Stimulated activated CD8-positive, alpha-beta memory T cell treated with anti-CD3 and anti-CD28 coated beads, Interleukin-15, amount 100 ng/mL, for 1 hour (primary cell): ENCODE measurements around the gene CLECL1.
"Not testable (repeated sequence)": the region's sequence is repeated elsewhere in the genome, so short reads cannot be mapped to it uniquely, and the experiment has no call there.

Experiments
- DNase-seq: peaks from one replicate; pipeline ENCODE4 v3.0.0-alpha.2; 2020; ENCODE audit warnings: low read depth

The CLECL1 gene

GRCh38 chr12:9751204-9752144, 18.6 kb upstream of the CLECL1 start:
- peak; percentile 66 for DNase-seq

GRCh38 chr12:9750276-9751203, 17.6 kb upstream of the CLECL1 start:
- no peak for DNase-seq

- DNase-seq: no peak
These were observed 16.7 kb upstream of the CLECL1 start for GRCh38 chr12:9749640-9750039.

- DNase-seq: no peak
These were observed 12.3 kb upstream of the CLECL1 start for GRCh38 chr12:9745199-9745598.

- DNase-seq: no peak
These were observed 9.8 kb upstream of the CLECL1 start for GRCh38 chr12:9742661-9743060.

GRCh38 chr12:9741726-9742125, 8.8 kb upstream of the CLECL1 start:
- no peak for DNase-seq

- DNase-seq: no peak
These were observed 7.3 kb upstream of the CLECL1 start for GRCh38 chr12:9740106-9740750.

- DNase-seq: not testable (repeated sequence)
These were observed 6.7 kb upstream of the CLECL1 start for GRCh38 chr12:9739404-9740105.

GRCh38 chr12:9738905-9739304, 6.0 kb upstream of the CLECL1 start:
- not testable (repeated sequence) for DNase-seq

GRCh38 chr12:9736936-9737705, 4.2 kb upstream of the CLECL1 start:
- no peak for DNase-seq

GRCh38 chr12:9735601-9736000, 2.7 kb upstream of the CLECL1 start:
- no peak for DNase-seq

- DNase-seq: no peak
These were observed 1.1 kb downstream of the CLECL1 start for GRCh38 chr12:9731797-9732196.

- no peak for DNase-seq
These were observed 1.5 kb downstream of the CLECL1 start for GRCh38 chr12:9731393-9731792.

GRCh38 chr12:9730591-9730990, 2.3 kb downstream of the CLECL1 start:
- DNase-seq: no peak

GRCh38 chr12:9730011-9730410, 2.9 kb downstream of the CLECL1 start:
- DNase-seq: no peak

GRCh38 chr12:9729082-9729481, 3.8 kb downstream of the CLECL1 start:
- DNase-seq: no peak

GRCh38 chr12:9727813-9728212, 5.1 kb downstream of the CLECL1 start:
- no peak for DNase-seq

- DNase-seq: no peak
These were observed 7.6 kb downstream of the CLECL1 start for GRCh38 chr12:9725213-9725870.

- DNase-seq: no peak
These were observed 8.9 kb downstream of the CLECL1 start for GRCh38 chr12:9724023-9724422.

- DNase-seq: no peak
These were observed 11.4 kb downstream of the CLECL1 start for GRCh38 chr12:9721394-9722092.
